ENCODE measurements around the gene DDC.

DDC gene

GRCh38 chr7:50530766-50531165 is 34.4 kb downstream of the DDC start:
- TF ChIP-seq ZFP30 (CRISPR knock-in tag; IDR thresholded peaks at IDR 0.05) (no peak), ZC3H10 (CRISPR knock-in tag; IDR thresholded peaks at IDR 0.05) (no peak), POU6F1 (CRISPR knock-in tag; IDR thresholded peaks at IDR 0.05; ENCODE audit: borderline replicate concordance, low read depth) (no peak), TCF4 (CRISPR knock-in tag; IDR thresholded peaks at IDR 0.05; ENCODE audit: borderline replicate concordance) (no peak), PATZ1 (CRISPR knock-in tag; IDR thresholded peaks at IDR 0.05; ENCODE audit: borderline replicate concordance) (no peak), ZNF70 (CRISPR knock-in tag; IDR thresholded peaks at IDR 0.05) (no peak), CSDC2 (CRISPR knock-in tag; IDR thresholded peaks at IDR 0.05) (no peak), PPARA (CRISPR knock-in tag; IDR thresholded peaks at IDR 0.05; ENCODE audit: borderline replicate concordance) (no peak), ISL1 (CRISPR knock-in tag; IDR thresholded peaks at IDR 0.05) (no peak), RARB (CRISPR knock-in tag; IDR thresholded peaks at IDR 0.05) (no peak), ESRRG (CRISPR knock-in tag; IDR thresholded peaks at IDR 0.05) (no peak), BACH2 (CRISPR knock-in tag; IDR thresholded peaks at IDR 0.05; ENCODE audit: borderline replicate concordance) (no peak), CREB5 (CRISPR knock-in tag; IDR thresholded peaks at IDR 0.05; ENCODE audit: low read depth) (no peak), ZFP3 (CRISPR knock-in tag; IDR thresholded peaks at IDR 0.05) (no peak), CSRNP3 (CRISPR knock-in tag; IDR thresholded peaks at IDR 0.05) (no peak), ZNF565 (CRISPR knock-in tag; conservative IDR thresholded peaks at IDR 0.05; ENCODE audit: low read depth) (no peak)
- no peak for ATAC-seq

- ATAC-seq: no peak
- TF ChIP-seq ZFP30 (CRISPR knock-in tag; IDR thresholded peaks at IDR 0.05) (no peak), POU6F1 (CRISPR knock-in tag; IDR thresholded peaks at IDR 0.05; ENCODE audit: borderline replicate concordance, low read depth) (no peak), RARB (CRISPR knock-in tag; IDR thresholded peaks at IDR 0.05) (no peak), OSR1 (CRISPR knock-in tag; IDR thresholded peaks at IDR 0.05) (no peak), ZC3H10 (CRISPR knock-in tag; IDR thresholded peaks at IDR 0.05) (no peak), ZNF70 (CRISPR knock-in tag; IDR thresholded peaks at IDR 0.05) (no peak), ZNF565 (CRISPR knock-in tag; conservative IDR thresholded peaks at IDR 0.05; ENCODE audit: low read depth) (no peak), ARNTL (CRISPR knock-in tag; IDR thresholded peaks at IDR 0.05; ENCODE audit: borderline replicate concordance, low read depth) (no peak), BACH2 (CRISPR knock-in tag; IDR thresholded peaks at IDR 0.05; ENCODE audit: borderline replicate concordance) (no peak), CSRNP3 (CRISPR knock-in tag; IDR thresholded peaks at IDR 0.05) (no peak), SNAI2 (CRISPR knock-in tag; IDR thresholded peaks at IDR 0.05) (no peak), TOX (CRISPR knock-in tag; IDR thresholded peaks at IDR 0.05; ENCODE audit: borderline replicate concordance) (no peak)
These were observed 35.9 kb downstream of the DDC start for GRCh38 chr7:50529093-50529862.
